ENCODE measurements around the gene RAPGEF1.

The RAPGEF1 gene

GRCh38 chr9:131740898-131741297 lies 1.0 kb upstream of the RAPGEF1 start:
- H3K27ac ChIP-seq (replicated peaks): no peak overlapping the region
- no peaks in the 10 kb centered on the region for H3K27me3 ChIP-seq (ENCODE audit: insufficient read depth, poor library complexity, severe bottlenecking)
- TF ChIP-seq SPI1 (IDR thresholded peaks at IDR 0.05; ENCODE audit: borderline replicate concordance, low read depth) (no peak), REST (IDR thresholded peaks at IDR 0.05; ENCODE audit: insufficient replicate concordance, low read depth) (no peak), POLR2AphosphoS5 (IDR thresholded peaks at IDR 0.05; ENCODE audit: low read depth) (no peak), CTCF (IDR thresholded peaks at IDR 0.05; ENCODE audit: insufficient read depth, low read length) (no peak), GABPA (IDR thresholded peaks at IDR 0.05; ENCODE audit: low read depth) (no peak)
- DNase-seq (ENCODE audit: low read depth in 1 of 2, low spot score in 1 of 2): no peak
- H3K4me3 ChIP-seq (replicated peaks; ENCODE audit: insufficient read depth, low read length): no peak overlapping the region

- H3K27ac ChIP-seq (replicated peaks): peak overlapping the region; percentile 76
- TF ChIP-seq SPI1 (IDR thresholded peaks at IDR 0.05; ENCODE audit: borderline replicate concordance, low read depth) (no peak), REST (IDR thresholded peaks at IDR 0.05; ENCODE audit: insufficient replicate concordance, low read depth) (peak; percentile 1)
- no peaks in the 10 kb centered on the region for H3K27me3 ChIP-seq (ENCODE audit: insufficient read depth, poor library complexity, severe bottlenecking)
- peak in 1 of 2 experiments; percentile 51 for DNase-seq (ENCODE audit: low read depth in 1 of 2, low spot score in 1 of 2)
- peak overlapping the region; percentile 71 for H3K4me3 ChIP-seq (replicated peaks; ENCODE audit: insufficient read depth, low read length)
Observed at GRCh38 chr9:131739133-131739958, 530 bp downstream of the RAPGEF1 start.

GRCh38 chr9:131738293-131739132 lies 1.4 kb downstream of the RAPGEF1 start:
- peak overlapping the region; percentile 71 for H3K4me3 ChIP-seq (replicated peaks; ENCODE audit: insufficient read depth, low read length)
- H3K27me3 ChIP-seq (ENCODE audit: insufficient read depth, poor library complexity, severe bottlenecking): no peaks in the 10 kb centered on the region
- H3K27ac ChIP-seq (replicated peaks): peak overlapping the region; percentile 76
- TF ChIP-seq SPI1 (IDR thresholded peaks at IDR 0.05; ENCODE audit: borderline replicate concordance, low read depth) (no peak), GABPA (IDR thresholded peaks at IDR 0.05; ENCODE audit: low read depth) (no peak), POLR2AphosphoS5 (IDR thresholded peaks at IDR 0.05; ENCODE audit: low read depth) (no peak), CTCF (IDR thresholded peaks at IDR 0.05; ENCODE audit: insufficient read depth, low read length) (no peak), REST (IDR thresholded peaks at IDR 0.05; ENCODE audit: insufficient replicate concordance, low read depth) (no peak)
- DNase-seq (ENCODE audit: low read depth in 1 of 2, low spot score in 1 of 2): no peak
